SK-N-SH treated with all-trans-retinoic acid at 6 μM for 48 hours (cell line): Measurements from ENCODE around the gene TGFB2.

Experiments
- ATAC-seq: fragments of 200-7000 bp; cut with Tn5 transposase; 3 replicates; pipeline ENCODE4 v1.9.1; 2020; ENCODE audit warnings: mild to moderate bottlenecking, moderate library complexity
- ARNTL ChIP-seq: fragments of 450-650 bp; formaldehyde crosslinking; IDR thresholded peaks from 2 replicates; pipeline ENCODE4 v1.5.0; 2020; ENCODE audit warnings: low read depth, mild to moderate bottlenecking, moderate library complexity, borderline replicate concordance
- BACH2 ChIP-seq: fragments of 250-450 bp; sonication (Bioruptor Pico); IDR thresholded peaks from 2 replicates; pipeline ENCODE4 v1.9.0; 2021; ENCODE audit warnings: mild to moderate bottlenecking, borderline replicate concordance
- CSDC2 ChIP-seq: fragments of 250-450 bp; sonication (Bioruptor Pico); IDR thresholded peaks from 2 replicates; pipeline ENCODE4 v1.5.0; 2020; ENCODE audit warnings: mild to moderate bottlenecking, moderate library complexity
- CSRNP3 ChIP-seq: fragments of 250-450 bp; sonication (Bioruptor Pico); IDR thresholded peaks from 2 replicates; pipeline ENCODE4 v1.5.1; 2021; ENCODE audit warnings: mild to moderate bottlenecking, moderate library complexity
- ESRRG ChIP-seq: fragments of 250-450 bp; sonication (Bioruptor Pico); IDR thresholded peaks from 2 replicates; pipeline ENCODE4 v1.6.1; 2021; ENCODE audit warnings: mild to moderate bottlenecking
- GLIS3 ChIP-seq: fragments of 250-450 bp; sonication (Bioruptor Pico); IDR thresholded peaks from 2 replicates; pipeline ENCODE4 v1.5.0; 2020; ENCODE audit warnings: mild to moderate bottlenecking, moderate library complexity
- ISL1 ChIP-seq: fragments of 250-450 bp; sonication (Bioruptor Pico); IDR thresholded peaks from 2 replicates; pipeline ENCODE4 v2.1.2; 2022; ENCODE audit warnings: mild to moderate bottlenecking, moderate library complexity
- OSR1 ChIP-seq: fragments of 250-450 bp; sonication (Bioruptor Pico); IDR thresholded peaks from 2 replicates; pipeline ENCODE4 v1.8.0; 2022; ENCODE audit warnings: moderate library complexity, mild to moderate bottlenecking, inconsistent platforms
- POU6F1 ChIP-seq: fragments of 250-450 bp; sonication (Bioruptor Pico); IDR thresholded peaks from 2 replicates; pipeline ENCODE4 v1.8.0; 2021; ENCODE audit warnings: low read depth, mild to moderate bottlenecking, moderate library complexity, borderline replicate concordance
- PPARA ChIP-seq: fragments of 250-450 bp; sonication (Bioruptor Pico); IDR thresholded peaks from 2 replicates; pipeline ENCODE4 v1.5.0; 2020; ENCODE audit warnings: mild to moderate bottlenecking, borderline replicate concordance
- SNAI2 ChIP-seq: fragments of 250-450 bp; sonication (Bioruptor Pico); IDR thresholded peaks from 2 replicates; pipeline ENCODE4 v1.5.0; 2020; ENCODE audit warnings: mild to moderate bottlenecking, moderate library complexity
- TOX ChIP-seq: fragments of 250-450 bp; sonication (Bioruptor Pico); IDR thresholded peaks from 2 replicates; pipeline ENCODE4 v1.8.0; 2021; ENCODE audit warnings: mild to moderate bottlenecking, moderate library complexity, borderline replicate concordance
- ZC3H10 ChIP-seq: fragments of 250-450 bp; sonication (Bioruptor Pico); IDR thresholded peaks from 2 replicates; pipeline ENCODE4 v1.5.1; 2021; ENCODE audit warnings: mild to moderate bottlenecking, moderate library complexity
- ZFP3 ChIP-seq: fragments of 250-450 bp; sonication (Bioruptor Pico); IDR thresholded peaks from 2 replicates; pipeline ENCODE4 v1.5.0; 2020; ENCODE audit warnings: mild to moderate bottlenecking, moderate library complexity
- ZFP30 ChIP-seq: fragments of 450-650 bp; formaldehyde crosslinking; IDR thresholded peaks from 2 replicates; pipeline ENCODE4 v1.5.0; 2022; ENCODE audit warnings: mild to moderate bottlenecking, moderate library complexity
- ZNF565 ChIP-seq: fragments of 450-650 bp; formaldehyde crosslinking; conservative IDR thresholded peaks from 2 replicates; pipeline ENCODE4 v1.5.0; 2020; ENCODE audit warnings: low read depth, mild to moderate bottlenecking, moderate library complexity
- ZNF8 ChIP-seq: fragments of 450-650 bp; formaldehyde crosslinking; IDR thresholded peaks from 2 replicates; pipeline ENCODE4 v1.5.0; 2020; ENCODE audit warnings: mild to moderate bottlenecking, moderate library complexity
- TF ChIP-seq, protein P1 (sequence below): fragments of 250-450 bp; sonication (Bioruptor Pico); IDR thresholded peaks from 2 replicates; pipeline ENCODE4 v1.5.0; 2020; ENCODE audit warnings: mild to moderate bottlenecking, moderate library complexity
- TF ChIP-seq, protein P2 (sequence below): fragments of 250-450 bp; sonication (Bioruptor Pico); IDR thresholded peaks from 2 replicates; pipeline ENCODE4 v1.8.0; 2020; ENCODE audit warnings: mild to moderate bottlenecking, moderate library complexity, borderline replicate concordance
- TF ChIP-seq, protein P3 (sequence below): fragments of 250-450 bp; sonication (Bioruptor Pico); IDR thresholded peaks from 2 replicates; pipeline ENCODE4 v1.5.1; 2020; ENCODE audit warnings: low read depth, mild to moderate bottlenecking, moderate library complexity

Gene TGFB2

GRCh38 chr1:218430822-218431221 lies 85.7 kb downstream of the TGFB2 start:
- ATAC-seq, result no peak
- TF ChIP-seq ARNTL (CRISPR knock-in tag), result no peak
- no peak for TF ChIP-seq ZFP3 (CRISPR knock-in tag)
- TF ChIP-seq ESRRG (CRISPR knock-in tag), result no peak
- no peak for TF ChIP-seq POU6F1 (CRISPR knock-in tag)
- no peak for TF ChIP-seq OSR1 (CRISPR knock-in tag)
- no peak for TF ChIP-seq ZNF8 (CRISPR knock-in tag)
- TF ChIP-seq TOX, result no peak
- TF ChIP-seq ZNF565 (CRISPR knock-in tag), result no peak

- TF ChIP-seq CSDC2 (CRISPR knock-in tag), result no peak
- TF ChIP-seq SNAI2 (CRISPR knock-in tag), result no peak
- TF ChIP-seq ARNTL (CRISPR knock-in tag), result no peak
- no peak for TF ChIP-seq CSRNP3 (CRISPR knock-in tag)
- TF ChIP-seq ZNF565 (CRISPR knock-in tag), result no peak
- TF ChIP-seq ZFP30, result no peak
- ATAC-seq, result no peak
Observed at GRCh38 chr1:218431476-218431875, 86.3 kb downstream of the TGFB2 start.

- ATAC-seq, result peak; percentile 57; the same call in 2 of the 3 replicates
- TF ChIP-seq ISL1, result peak; percentile 50
- TF ChIP-seq POU6F1 (CRISPR knock-in tag), result 0 out of 2 replicates have a peak, but pooled peaks have one; percentile 5
- no peak for TF ChIP-seq ZFP3 (CRISPR knock-in tag)
- TF ChIP-seq GLIS3 (CRISPR knock-in tag), result no peak
- no peak for TF ChIP-seq SNAI2 (CRISPR knock-in tag)
- no peak for TF ChIP-seq ZNF8 (CRISPR knock-in tag)
- TF ChIP-seq PPARA, result no peak
- TF ChIP-seq, protein P1, sequence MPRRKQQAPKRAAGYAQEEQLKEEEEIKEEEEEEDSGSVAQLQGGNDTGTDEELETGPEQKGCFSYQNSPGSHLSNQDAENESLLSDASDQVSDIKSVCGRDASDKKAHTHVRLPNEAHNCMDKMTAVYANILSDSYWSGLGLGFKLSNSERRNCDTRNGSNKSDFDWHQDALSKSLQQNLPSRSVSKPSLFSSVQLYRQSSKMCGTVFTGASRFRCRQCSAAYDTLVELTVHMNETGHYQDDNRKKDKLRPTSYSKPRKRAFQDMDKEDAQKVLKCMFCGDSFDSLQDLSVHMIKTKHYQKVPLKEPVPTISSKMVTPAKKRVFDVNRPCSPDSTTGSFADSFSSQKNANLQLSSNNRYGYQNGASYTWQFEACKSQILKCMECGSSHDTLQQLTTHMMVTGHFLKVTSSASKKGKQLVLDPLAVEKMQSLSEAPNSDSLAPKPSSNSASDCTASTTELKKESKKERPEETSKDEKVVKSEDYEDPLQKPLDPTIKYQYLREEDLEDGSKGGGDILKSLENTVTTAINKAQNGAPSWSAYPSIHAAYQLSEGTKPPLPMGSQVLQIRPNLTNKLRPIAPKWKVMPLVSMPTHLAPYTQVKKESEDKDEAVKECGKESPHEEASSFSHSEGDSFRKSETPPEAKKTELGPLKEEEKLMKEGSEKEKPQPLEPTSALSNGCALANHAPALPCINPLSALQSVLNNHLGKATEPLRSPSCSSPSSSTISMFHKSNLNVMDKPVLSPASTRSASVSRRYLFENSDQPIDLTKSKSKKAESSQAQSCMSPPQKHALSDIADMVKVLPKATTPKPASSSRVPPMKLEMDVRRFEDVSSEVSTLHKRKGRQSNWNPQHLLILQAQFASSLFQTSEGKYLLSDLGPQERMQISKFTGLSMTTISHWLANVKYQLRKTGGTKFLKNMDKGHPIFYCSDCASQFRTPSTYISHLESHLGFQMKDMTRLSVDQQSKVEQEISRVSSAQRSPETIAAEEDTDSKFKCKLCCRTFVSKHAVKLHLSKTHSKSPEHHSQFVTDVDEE (CRISPR knock-in tag), result no peak
- TF ChIP-seq ZC3H10 (CRISPR knock-in tag), result peak; percentile 42; the same call in 1 of the 2 replicates
- TF ChIP-seq, protein P2, sequence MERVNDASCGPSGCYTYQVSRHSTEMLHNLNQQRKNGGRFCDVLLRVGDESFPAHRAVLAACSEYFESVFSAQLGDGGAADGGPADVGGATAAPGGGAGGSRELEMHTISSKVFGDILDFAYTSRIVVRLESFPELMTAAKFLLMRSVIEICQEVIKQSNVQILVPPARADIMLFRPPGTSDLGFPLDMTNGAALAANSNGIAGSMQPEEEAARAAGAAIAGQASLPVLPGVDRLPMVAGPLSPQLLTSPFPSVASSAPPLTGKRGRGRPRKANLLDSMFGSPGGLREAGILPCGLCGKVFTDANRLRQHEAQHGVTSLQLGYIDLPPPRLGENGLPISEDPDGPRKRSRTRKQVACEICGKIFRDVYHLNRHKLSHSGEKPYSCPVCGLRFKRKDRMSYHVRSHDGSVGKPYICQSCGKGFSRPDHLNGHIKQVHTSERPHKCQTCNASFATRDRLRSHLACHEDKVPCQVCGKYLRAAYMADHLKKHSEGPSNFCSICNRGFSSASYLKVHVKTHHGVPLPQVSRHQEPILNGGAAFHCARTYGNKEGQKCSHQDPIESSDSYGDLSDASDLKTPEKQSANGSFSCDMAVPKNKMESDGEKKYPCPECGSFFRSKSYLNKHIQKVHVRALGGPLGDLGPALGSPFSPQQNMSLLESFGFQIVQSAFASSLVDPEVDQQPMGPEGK (CRISPR knock-in tag), result no peak
Observed at GRCh38 chr1:218433744-218434143, 88.6 kb downstream of the TGFB2 start.

DNA sequence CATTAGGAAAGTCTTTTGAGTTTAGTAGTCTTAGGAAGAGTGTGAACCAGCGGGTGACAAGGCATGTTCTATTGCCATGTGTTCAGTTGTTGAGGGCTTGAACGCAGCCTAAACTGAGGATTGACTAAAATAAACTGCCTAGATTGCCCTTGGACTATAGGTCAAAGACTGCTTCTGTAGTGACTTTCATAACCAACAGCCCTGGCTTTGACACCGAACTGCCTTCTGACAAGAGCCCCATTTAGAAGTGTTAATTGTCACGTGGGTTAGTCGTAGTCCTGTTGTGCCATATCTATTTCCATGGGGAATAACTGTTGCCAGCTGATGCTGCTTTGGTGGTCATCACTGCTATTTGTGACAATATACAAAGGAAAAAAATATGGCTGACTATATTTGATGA lies 90.4 kb downstream of the TGFB2 start:
- ATAC-seq, result no peak
- TF ChIP-seq ARNTL (CRISPR knock-in tag) (no peak), CSDC2 (CRISPR knock-in tag) (no peak), ZNF565 (CRISPR knock-in tag) (no peak), TOX (no peak), CSRNP3 (CRISPR knock-in tag) (no peak), BACH2 (CRISPR knock-in tag) (no peak)
- TF ChIP-seq, protein P3, sequence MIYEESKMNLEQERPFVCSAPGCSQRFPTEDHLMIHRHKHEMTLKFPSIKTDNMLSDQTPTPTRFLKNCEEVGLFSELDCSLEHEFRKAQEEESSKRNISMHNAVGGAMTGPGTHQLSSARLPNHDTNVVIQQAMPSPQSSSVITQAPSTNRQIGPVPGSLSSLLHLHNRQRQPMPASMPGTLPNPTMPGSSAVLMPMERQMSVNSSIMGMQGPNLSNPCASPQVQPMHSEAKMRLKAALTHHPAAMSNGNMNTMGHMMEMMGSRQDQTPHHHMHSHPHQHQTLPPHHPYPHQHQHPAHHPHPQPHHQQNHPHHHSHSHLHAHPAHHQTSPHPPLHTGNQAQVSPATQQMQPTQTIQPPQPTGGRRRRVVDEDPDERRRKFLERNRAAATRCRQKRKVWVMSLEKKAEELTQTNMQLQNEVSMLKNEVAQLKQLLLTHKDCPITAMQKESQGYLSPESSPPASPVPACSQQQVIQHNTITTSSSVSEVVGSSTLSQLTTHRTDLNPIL (CRISPR knock-in tag), result no peak
- TF ChIP-seq, protein P1 (CRISPR knock-in tag), result no peak
